Measurements from ENCODE around the gene TAF4B. TPM values are rescaled to one million over a fixed set of nuclear protein-coding genes. Genes with fewer than 3 reads are reported as not detected.

TAF4B gene
- total RNA-seq, 4 donors from 2014 or later, result 6.1 to 11.8 (median 7.6) TPM

DNA sequence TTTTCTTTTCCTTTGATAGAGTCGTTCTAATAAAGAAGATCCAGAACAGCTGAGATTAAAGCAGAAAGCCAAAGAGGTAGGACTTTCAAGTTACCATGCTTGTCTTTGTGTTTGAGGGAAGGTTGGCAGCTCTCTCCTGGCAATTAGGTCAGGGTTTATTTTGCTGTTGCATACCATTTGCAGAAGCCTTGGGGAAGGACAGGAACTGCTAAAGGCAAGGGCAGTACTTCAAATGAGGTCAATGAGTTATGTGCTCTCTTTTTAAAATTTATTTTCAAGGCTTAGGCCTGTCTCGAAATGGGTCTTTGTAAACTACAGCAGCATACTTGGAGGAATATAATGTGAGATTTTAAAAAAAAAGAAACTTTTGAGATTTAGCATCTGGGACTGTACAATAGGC lies 108.9 kb downstream of the TAF4B start:
- ATAC-seq, result no peak
- Histone ChIP-seq H3K27me3 (no peaks in the 10 kb centered on the region), H3K9me3 (no peaks in the 10 kb centered on the region), H3K36me3 (peaks cover 0 to 2% of the 10 kb centered on the region in 2 donors), H3K27ac (peak overlapping the region; percentile 0 to 61 (median 56)), H3K4me3 (no peak overlapping the region), H3K4me1 (peaks cover 12 to 32% (median 14%) of the 10 kb centered on the region in 3 donors)
- 15 to 25% methylated on average over 2 of the region's 2 CpGs for WGBS, 2 donors (ENCODE audit: low coverage in 1 of 2)
- TF ChIP-seq POLR2A (IDR thresholded peaks at IDR 0.05), result no peak
- TF ChIP-seq, protein P1, sequence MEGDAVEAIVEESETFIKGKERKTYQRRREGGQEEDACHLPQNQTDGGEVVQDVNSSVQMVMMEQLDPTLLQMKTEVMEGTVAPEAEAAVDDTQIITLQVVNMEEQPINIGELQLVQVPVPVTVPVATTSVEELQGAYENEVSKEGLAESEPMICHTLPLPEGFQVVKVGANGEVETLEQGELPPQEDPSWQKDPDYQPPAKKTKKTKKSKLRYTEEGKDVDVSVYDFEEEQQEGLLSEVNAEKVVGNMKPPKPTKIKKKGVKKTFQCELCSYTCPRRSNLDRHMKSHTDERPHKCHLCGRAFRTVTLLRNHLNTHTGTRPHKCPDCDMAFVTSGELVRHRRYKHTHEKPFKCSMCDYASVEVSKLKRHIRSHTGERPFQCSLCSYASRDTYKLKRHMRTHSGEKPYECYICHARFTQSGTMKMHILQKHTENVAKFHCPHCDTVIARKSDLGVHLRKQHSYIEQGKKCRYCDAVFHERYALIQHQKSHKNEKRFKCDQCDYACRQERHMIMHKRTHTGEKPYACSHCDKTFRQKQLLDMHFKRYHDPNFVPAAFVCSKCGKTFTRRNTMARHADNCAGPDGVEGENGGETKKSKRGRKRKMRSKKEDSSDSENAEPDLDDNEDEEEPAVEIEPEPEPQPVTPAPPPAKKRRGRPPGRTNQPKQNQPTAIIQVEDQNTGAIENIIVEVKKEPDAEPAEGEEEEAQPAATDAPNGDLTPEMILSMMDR (IDR thresholded peaks at IDR 0.05), result no peak
- no peak for TF ChIP-seq POLR2AphosphoS5 (IDR thresholded peaks at IDR 0.05)
- TF ChIP-seq EP300 (IDR thresholded peaks at IDR 0.05), result no peak

DNA sequence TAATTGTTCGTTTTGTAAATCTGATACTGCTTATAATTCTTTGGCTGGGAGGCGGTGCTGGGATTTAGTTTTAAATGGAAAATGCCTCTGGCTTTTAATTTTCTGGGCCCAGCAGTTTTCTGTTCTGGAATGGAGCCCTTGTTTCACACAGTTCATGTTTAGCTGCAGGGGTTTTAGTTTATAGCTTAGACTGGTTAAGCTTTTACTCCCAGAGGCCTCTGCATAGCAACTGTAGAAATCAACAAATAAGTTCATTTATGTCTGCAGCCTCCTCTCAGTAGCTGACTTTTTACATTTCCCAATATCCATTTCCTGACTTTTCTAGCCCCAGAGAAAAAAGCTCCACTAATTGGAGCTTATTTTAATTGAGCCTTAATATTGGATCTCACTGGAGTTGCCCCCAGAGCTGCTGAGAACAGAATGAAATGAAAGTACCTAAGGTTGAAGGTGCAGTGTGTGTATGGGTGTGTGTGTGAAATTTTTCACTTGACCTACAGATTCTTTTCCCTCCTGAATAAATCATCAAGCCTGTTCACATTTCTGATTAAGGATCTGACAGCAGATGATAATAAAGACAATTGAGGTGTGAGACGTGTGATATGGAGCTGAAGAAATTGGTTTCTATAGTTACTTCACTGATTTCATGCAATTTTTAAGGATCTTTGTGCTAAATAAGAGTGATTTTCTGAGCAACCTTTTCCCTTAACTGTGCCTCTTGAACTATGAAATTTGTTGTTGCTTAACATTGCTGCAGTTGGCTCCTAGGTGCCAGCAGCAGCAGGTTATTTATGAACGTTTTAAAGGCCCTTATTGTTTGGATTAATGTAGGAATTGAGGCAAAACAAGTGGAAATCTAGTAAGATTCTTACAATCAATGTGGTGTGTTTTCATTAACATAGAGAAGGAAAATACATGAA lies 109.6 kb downstream of the TAF4B start:
- Histone ChIP-seq H3K27ac (peak overlapping the region; percentile 0 to 61 (median 56)), H3K27me3 (no peaks in the 10 kb centered on the region), H3K9me3 (no peaks in the 10 kb centered on the region), H3K4me3 (no peak overlapping the region), H3K36me3 (no peaks in the 10 kb centered on the region), H3K4me1 (peaks cover 12 to 32% (median 14%) of the 10 kb centered on the region in 3 donors)
- 16 to 17% methylated on average over 4 of the region's 4 CpGs for WGBS, 2 donors (ENCODE audit: low coverage in 1 of 2)
- TF ChIP-seq, protein P1 (IDR thresholded peaks at IDR 0.05), result no peak
- TF ChIP-seq POLR2A (IDR thresholded peaks at IDR 0.05), result no peak
- no peak for TF ChIP-seq EP300 (IDR thresholded peaks at IDR 0.05)
- no peak for ATAC-seq

DNA sequence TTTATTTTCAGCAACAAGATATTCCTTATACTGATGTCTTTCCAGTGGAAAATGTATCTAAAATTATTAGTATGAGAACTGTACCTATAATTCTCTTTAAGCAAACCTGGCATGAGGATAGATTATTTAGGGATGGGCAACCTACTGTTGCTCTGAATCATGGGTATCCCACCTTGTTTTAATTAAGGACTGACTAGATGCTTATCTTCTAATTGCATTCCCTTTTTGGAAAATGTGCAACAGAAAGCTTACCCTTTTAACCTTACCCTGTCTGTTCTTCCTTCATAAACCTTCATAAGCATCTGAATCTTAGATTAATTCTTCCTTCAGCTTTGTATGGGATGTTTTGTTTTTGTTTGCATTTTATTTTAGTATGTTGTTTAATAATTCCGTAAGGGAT lies 110.3 kb downstream of the TAF4B start:
- H3K36me3 ChIP-seq, result no peaks in the 10 kb centered on the region
- H3K4me1 ChIP-seq, result peaks cover 12 to 32% (median 14%) of the 10 kb centered on the region in 3 donors
- TF ChIP-seq, protein P1 (IDR thresholded peaks at IDR 0.05), result no peak
- TF ChIP-seq EP300 (IDR thresholded peaks at IDR 0.05) (no peak), POLR2A (IDR thresholded peaks at IDR 0.05) (no peak), POLR2AphosphoS5 (IDR thresholded peaks at IDR 0.05) (no peak)
- no peak for ATAC-seq
- H3K27ac ChIP-seq, result peak overlapping the region in 1 of 4 donors; percentile 50
- H3K27me3 ChIP-seq, result no peaks in the 10 kb centered on the region
- no peaks in the 10 kb centered on the region for H3K9me3 ChIP-seq
- H3K4me3 ChIP-seq, result no peak overlapping the region
- 29 to 85% methylated on average over 1 of the region's 1 CpG for WGBS, 2 donors (ENCODE audit: low coverage in 1 of 2)

DNA sequence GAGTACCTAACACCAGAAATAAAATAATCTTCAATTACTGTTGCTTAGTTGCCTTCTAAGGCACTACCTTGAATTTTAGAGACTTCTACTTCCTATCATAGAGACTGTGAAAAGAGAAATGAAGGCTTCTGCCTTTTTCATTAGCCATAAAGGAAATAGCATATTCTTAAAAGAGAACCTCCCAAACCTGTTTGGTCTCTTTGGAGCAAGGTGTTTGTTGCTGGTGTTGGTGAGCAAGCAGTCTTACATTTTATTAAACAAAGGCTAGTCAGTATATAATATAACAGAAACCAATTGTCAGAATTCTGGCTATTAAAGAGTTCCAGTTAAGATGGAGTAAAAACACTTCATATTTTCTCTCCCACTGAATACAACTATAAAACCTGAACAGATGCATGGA lies 116.4 kb downstream of the TAF4B start:
- TF ChIP-seq POLR2A (IDR thresholded peaks at IDR 0.05), result no peak
- TF ChIP-seq, protein P1 (IDR thresholded peaks at IDR 0.05), result no peak
- no peak for TF ChIP-seq POLR2AphosphoS5 (IDR thresholded peaks at IDR 0.05)
- no peak for TF ChIP-seq EP300 (IDR thresholded peaks at IDR 0.05)
- no peak overlapping the region for H3K27ac ChIP-seq

DNA sequence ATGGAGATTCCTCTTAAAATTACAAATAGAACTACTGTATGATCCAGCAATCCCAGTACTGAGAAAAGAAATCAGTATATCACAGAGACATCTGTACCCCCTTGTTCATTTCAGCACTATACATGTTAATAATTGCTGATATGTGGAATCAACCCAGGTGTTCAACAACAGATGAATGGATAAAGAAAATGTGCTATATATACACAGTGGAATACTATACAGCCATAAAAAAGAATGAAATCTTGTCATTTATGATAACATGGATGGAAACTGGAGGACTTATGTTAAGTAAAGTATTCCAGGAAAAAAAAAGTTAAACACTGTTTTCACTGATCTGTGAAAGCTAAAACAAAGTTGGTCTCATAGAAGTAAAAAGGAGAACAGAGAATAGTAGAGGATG lies 124.7 kb downstream of the TAF4B start:
- Histone ChIP-seq H3K9me3 (peaks cover 0 to 6% (median 0%) of the 10 kb centered on the region in 3 donors), H3K4me3 (no peak overlapping the region), H3K27me3 (no peaks in the 10 kb centered on the region), H3K36me3 (no peaks in the 10 kb centered on the region), H3K4me1 (no peaks in the 10 kb centered on the region), H3K27ac (no peak overlapping the region)
- no peak for ATAC-seq
- no peak for TF ChIP-seq POLR2A (IDR thresholded peaks at IDR 0.05)
- TF ChIP-seq POLR2AphosphoS5 (IDR thresholded peaks at IDR 0.05), result no peak
- no peak for TF ChIP-seq EP300 (IDR thresholded peaks at IDR 0.05)
- TF ChIP-seq, protein P1 (IDR thresholded peaks at IDR 0.05), result no peak

More for the DNA sequence above, 116.4 kb downstream of the TAF4B start:
- Histone ChIP-seq H3K4me1 (peaks cover 0 to 2% (median 0%) of the 10 kb centered on the region in 3 donors), H3K36me3 (peaks cover 0 to 14% of the 10 kb centered on the region in 2 donors), H3K27me3 (no peaks in the 10 kb centered on the region), H3K4me3 (no peak overlapping the region), H3K9me3 (peaks cover 0 to 6% (median 0%) of the 10 kb centered on the region in 3 donors)
- ATAC-seq, result no peak
